NT2/D1 (cell line): ENCODE data around the gene NIP7.

Experiments used
- SUZ12 ChIP-seq: IDR thresholded peaks from 2 replicates; pipeline ENCODE4 v1.6.1; 2011; ENCODE audit not compliant: insufficient read length, insufficient read depth; ENCODE audit errors: extremely low read depth
- YY1 ChIP-seq: IDR thresholded peaks from 2 replicates; pipeline ENCODE4 v1.6.1; 2011; ENCODE audit not compliant: insufficient read length, insufficient read depth
- ZNF274 ChIP-seq: IDR thresholded peaks from 2 replicates; pipeline ENCODE4 v1.6.1; 2011; ENCODE audit warnings: mild to moderate bottlenecking, low read depth, low read length

- TF ChIP-seq YY1 (no peak), ZNF274 (no peak), SUZ12 (no peak)
Observed at GRCh38 chr16:69310653-69311532, 28.7 kb upstream of the NIP7 start, which contains the start of gene VPS4A.
